ENCODE measurements around the gene THAP11.

THAP11 gene

GRCh38 chr16:67803894-67804293, 38.2 kb upstream of the THAP11 start:
- POLR2A ChIA-PET = no interaction called here
- DNase-seq (ENCODE audit: low read depth, low spot score) = no peak
- CTCF ChIA-PET = interaction anchor here (0.6 to 2.5 kb wide), 2 partner anchors 12 to 1637 kb away, joined by 3 to 21 read pairs; no protein-coding TSS in a partner anchor
- TF ChIP-seq, protein P1, sequence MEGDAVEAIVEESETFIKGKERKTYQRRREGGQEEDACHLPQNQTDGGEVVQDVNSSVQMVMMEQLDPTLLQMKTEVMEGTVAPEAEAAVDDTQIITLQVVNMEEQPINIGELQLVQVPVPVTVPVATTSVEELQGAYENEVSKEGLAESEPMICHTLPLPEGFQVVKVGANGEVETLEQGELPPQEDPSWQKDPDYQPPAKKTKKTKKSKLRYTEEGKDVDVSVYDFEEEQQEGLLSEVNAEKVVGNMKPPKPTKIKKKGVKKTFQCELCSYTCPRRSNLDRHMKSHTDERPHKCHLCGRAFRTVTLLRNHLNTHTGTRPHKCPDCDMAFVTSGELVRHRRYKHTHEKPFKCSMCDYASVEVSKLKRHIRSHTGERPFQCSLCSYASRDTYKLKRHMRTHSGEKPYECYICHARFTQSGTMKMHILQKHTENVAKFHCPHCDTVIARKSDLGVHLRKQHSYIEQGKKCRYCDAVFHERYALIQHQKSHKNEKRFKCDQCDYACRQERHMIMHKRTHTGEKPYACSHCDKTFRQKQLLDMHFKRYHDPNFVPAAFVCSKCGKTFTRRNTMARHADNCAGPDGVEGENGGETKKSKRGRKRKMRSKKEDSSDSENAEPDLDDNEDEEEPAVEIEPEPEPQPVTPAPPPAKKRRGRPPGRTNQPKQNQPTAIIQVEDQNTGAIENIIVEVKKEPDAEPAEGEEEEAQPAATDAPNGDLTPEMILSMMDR (IDR thresholded peaks at IDR 0.05; ENCODE audit: insufficient read depth, low read length, missing control alignments) = no peak
- no peak overlapping the region for H3K4me3 ChIP-seq (ENCODE audit: low read depth, low read length)

DNA sequence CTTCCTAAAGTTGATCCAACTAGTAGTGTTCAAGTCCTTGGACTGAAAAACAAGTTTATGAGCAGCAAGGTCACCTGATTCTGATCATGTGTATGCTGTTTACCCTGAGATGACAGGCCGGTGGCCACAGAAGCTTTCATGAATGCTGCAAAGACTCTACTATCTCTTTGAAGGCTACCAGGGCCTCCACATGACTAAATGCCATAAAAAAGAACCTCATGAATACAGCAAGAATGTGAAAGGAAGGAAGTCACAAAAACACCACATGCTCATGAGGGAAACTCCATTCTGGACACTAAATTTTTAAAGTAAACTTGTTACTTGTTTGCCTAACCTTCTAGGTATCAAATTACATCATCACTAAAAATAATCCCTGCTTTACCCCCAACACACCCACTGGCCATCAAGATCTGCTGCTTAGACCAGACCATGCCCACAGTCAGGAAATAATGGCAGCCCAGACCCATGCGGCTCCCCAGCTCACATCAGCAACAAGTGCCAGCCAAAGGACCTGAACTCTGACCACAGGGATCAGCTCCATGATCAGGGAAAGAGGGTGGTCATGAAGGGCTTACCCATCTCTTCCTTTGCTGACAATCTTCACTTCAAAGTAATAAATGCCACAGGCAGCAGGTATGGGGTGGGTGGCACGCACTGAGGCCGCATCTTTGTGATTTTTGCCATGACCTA, 37.1 kb upstream of the THAP11 start:
- ChIA-PET CTCF (interaction anchor here (1.1 kb wide), 1 partner anchor 78 kb away, joined by 4 read pairs; no protein-coding TSS in a partner anchor), POLR2A (no interaction called here)
- peak overlapping the region; percentile 98 for H3K4me3 ChIP-seq (ENCODE audit: low read depth, low read length)
- TF ChIP-seq, protein P1 (IDR thresholded peaks at IDR 0.05; ENCODE audit: insufficient read depth, low read length, missing control alignments) = no peak
- no peak for DNase-seq (ENCODE audit: low read depth, low spot score)

GRCh38 chr16:67805718-67806427, 36.2 kb upstream of the THAP11 start:
- TF ChIP-seq, protein P1 (IDR thresholded peaks at IDR 0.05; ENCODE audit: insufficient read depth, low read length, missing control alignments) = no peak
- CTCF ChIA-PET = interaction anchor here (1.1 to 2.6 kb wide), 5 partner anchors 9 to 138 kb away, joined by 3 to 52 read pairs (median 9); no protein-coding TSS in a partner anchor
- POLR2A ChIA-PET = interaction anchor here (0.6 to 1.6 kb wide), 5 partner anchors 28 to 975 kb away, joined by 3 to 7 read pairs (median 4); partner anchors contain the start of gene NAE1
- DNase-seq (ENCODE audit: low read depth, low spot score) = no peak
- peak overlapping the region; percentile 98 for H3K4me3 ChIP-seq (ENCODE audit: low read depth, low read length)

- ChIA-PET POLR2A (interaction anchor here (0.6 to 1.6 kb wide), 7 partner anchors 10 to 976 kb away, joined by 3 to 7 read pairs (median 3); partner anchors contain the start of gene NAE1), CTCF (interaction anchor here (0.8 to 2.6 kb wide), 6 partner anchors 9 to 139 kb away, joined by 3 to 52 read pairs (median 6); no protein-coding TSS in a partner anchor)
- DNase-seq (ENCODE audit: low read depth, low spot score) = peak; percentile 92
- TF ChIP-seq, protein P1 (IDR thresholded peaks at IDR 0.05; ENCODE audit: insufficient read depth, low read length, missing control alignments) = no peak
- peak within 1 kb of the TSS; percentile 98 for H3K4me3 ChIP-seq (ENCODE audit: low read depth, low read length)
These were observed 35.5 kb upstream of the THAP11 start, which contains the start of the genes RANBP10 and TSNAXIP1 for GRCh38 chr16:67806428-67807147. TSS of gene RANBP10 (minus strand) at chr16:67806560. CDS start at chr16:67806536, 24 bp downstream. TSS of gene TSNAXIP1 (plus strand) at chr16:67806889. CDS start at chr16:67807150, 261 bp downstream.

- DNase-seq (ENCODE audit: low read depth, low spot score) = no peak
- TF ChIP-seq, protein P1 (IDR thresholded peaks at IDR 0.05; ENCODE audit: insufficient read depth, low read length, missing control alignments) = no peak
- CTCF ChIA-PET = interaction anchor here (0.7 to 2.6 kb wide), 11 partner anchors 9 to 286 kb away, joined by 3 to 52 read pairs (median 3); no protein-coding TSS in a partner anchor
- POLR2A ChIA-PET = interaction anchor here (0.7 to 1.6 kb wide), 4 partner anchors 9 to 88 kb away, joined by 3 to 7 read pairs (median 4); no protein-coding TSS in a partner anchor
- peak overlapping the region; percentile 85 for H3K4me3 ChIP-seq (ENCODE audit: low read depth, low read length)
These were observed 34.9 kb upstream of the THAP11 start for GRCh38 chr16:67807148-67807682.
